Suprapubic skin (tissue), 4 donors: ENCODE results near the gene TMEM213.

Source experiments
- CTCF ChIP-seq, 2 donors: fragments of 200-600 bp in 1 of 2; fragments of 450-650 bp in 1 of 2; sonication (generic) in 1 of 2; IDR thresholded peaks; one replicate each; pipeline ENCODE4 v1.5.1; 2016 to 2019; ENCODE audit warnings: antibody characterized with exemption in 2 of 2, mild to moderate bottlenecking in 1 of 2, moderate library complexity in 1 of 2
- EP300 ChIP-seq: sonication (generic); formaldehyde crosslinking; IDR thresholded peaks from one replicate; pipeline ENCODE4 v1.6.1; 2017; ENCODE audit warnings: antibody characterized with exemption
- POLR2A ChIP-seq, 2 donors: fragments of 450-650 bp; IDR thresholded peaks; one replicate each; pipeline ENCODE4 v1.6.1; 2017; ENCODE audit warnings: antibody characterized with exemption in 2 of 2, mild to moderate bottlenecking in 2 of 2, moderate library complexity in 2 of 2
- POLR2AphosphoS5 ChIP-seq, 3 donors: sonication (generic); formaldehyde crosslinking; IDR thresholded peaks; one replicate each; pipeline ENCODE4 v1.6.1; 2017; ENCODE audit warnings: antibody characterized with exemption in 3 of 3

GRCh38 chr7:138776166-138776833 is 21.5 kb upstream of the TMEM213 start:
- TF ChIP-seq CTCF (IDR thresholded peaks at IDR 0.05) = no peak
- no peak for TF ChIP-seq POLR2A (IDR thresholded peaks at IDR 0.05)
- TF ChIP-seq POLR2AphosphoS5 (IDR thresholded peaks at IDR 0.05) = no peak
- TF ChIP-seq EP300 = no peak
